ENCODE results near the gene NFKB1. TPM values are rescaled to one million over a fixed set of nuclear protein-coding genes. Genes with fewer than 3 reads are reported as not detected.

Gene NFKB1
- total RNA-seq, 1 experiment from 2014 or later = 70.9 TPM

DNA sequence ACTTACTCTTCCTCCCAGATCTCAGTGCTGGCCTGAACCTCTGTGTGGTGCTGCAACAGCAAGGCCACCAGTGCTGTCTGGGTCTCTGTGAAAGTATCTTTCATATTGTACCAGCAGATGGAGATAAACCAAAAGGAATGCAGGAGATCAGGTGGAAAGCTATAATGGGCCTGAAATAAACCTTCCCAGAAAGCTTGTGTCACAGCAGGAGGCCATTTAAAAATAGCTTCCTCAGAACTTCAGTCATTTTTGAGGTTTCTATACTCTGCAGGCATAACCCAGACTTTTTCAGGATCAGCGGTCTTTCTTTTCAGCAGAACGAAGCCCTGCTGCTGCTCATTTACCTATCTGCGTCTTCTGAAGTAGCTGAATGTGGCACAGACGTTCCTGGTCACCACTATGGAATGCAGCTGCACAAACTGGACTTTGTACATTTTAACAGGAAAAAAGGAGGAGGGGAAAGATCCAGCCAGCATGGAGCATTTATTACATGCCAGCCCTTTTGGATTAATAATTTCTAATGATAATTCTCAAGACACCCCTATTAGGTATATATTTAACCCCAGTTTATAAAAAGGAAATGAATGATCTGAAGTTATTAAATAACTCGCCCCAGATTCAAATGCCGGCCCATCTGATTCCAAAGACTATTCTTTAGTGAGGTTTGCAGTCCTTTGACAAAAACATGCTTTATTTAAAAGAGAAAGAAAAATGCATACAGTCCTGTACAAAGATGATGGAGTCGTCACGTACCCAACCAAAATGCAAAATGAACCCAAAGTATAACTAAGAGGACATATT is 119.7 kb downstream of the NFKB1 start:
- Mint-ChIP-seq H3K27me3 (ENCODE audit: insufficient read depth, unreplicated experiment) (no peaks in the 10 kb centered on the region), H3K36me3 (ENCODE audit: insufficient read depth, unreplicated experiment) (peaks cover 23% of the 10 kb centered on the region), H3K27ac (ENCODE audit: low read depth, unreplicated experiment) (no peak overlapping the region), H3K9me3 (ENCODE audit: unreplicated experiment) (no peaks in the 10 kb centered on the region), H3K4me3 (ENCODE audit: unreplicated experiment) (peak overlapping the region; percentile 44), H3K4me1 (ENCODE audit: insufficient read depth, unreplicated experiment) (peaks cover 8% of the 10 kb centered on the region)
- CTCF ChIA-PET = interaction anchor here (0.6 to 5.1 kb wide), 83 partner anchors 9 to 1748 kb away, joined by 3 to 101 read pairs (median 4); partner anchors contain the start of genes BDH2, CISD2, MANBA and SLC9B2
- no TSS peak for BruUV-seq (replicated peaks)
- POLR2A ChIA-PET = interaction anchor here (0.6 to 3.1 kb wide), 26 partner anchors 9 to 478 kb away, joined by 3 to 29 read pairs (median 4); partner anchors contain the start of genes CISD2, MANBA, SLC9B1 and SLC9B2
- DNase-seq (ENCODE audit: unreplicated experiment) = peak; percentile 77
- TF ChIP-seq, protein P1, sequence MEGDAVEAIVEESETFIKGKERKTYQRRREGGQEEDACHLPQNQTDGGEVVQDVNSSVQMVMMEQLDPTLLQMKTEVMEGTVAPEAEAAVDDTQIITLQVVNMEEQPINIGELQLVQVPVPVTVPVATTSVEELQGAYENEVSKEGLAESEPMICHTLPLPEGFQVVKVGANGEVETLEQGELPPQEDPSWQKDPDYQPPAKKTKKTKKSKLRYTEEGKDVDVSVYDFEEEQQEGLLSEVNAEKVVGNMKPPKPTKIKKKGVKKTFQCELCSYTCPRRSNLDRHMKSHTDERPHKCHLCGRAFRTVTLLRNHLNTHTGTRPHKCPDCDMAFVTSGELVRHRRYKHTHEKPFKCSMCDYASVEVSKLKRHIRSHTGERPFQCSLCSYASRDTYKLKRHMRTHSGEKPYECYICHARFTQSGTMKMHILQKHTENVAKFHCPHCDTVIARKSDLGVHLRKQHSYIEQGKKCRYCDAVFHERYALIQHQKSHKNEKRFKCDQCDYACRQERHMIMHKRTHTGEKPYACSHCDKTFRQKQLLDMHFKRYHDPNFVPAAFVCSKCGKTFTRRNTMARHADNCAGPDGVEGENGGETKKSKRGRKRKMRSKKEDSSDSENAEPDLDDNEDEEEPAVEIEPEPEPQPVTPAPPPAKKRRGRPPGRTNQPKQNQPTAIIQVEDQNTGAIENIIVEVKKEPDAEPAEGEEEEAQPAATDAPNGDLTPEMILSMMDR (IDR thresholded peaks at IDR 0.05; ENCODE audit: unreplicated experiment) = peak; percentile 59
- intact Hi-C loops (cut with micrococcal nuclease) = loop anchor here (1.0 to 10.0 kb wide), 11 partner anchors 94 to 1311 kb away; partner anchors contain the start of genes BDH2, CISD2, MANBA and SLC39A8

DNA sequence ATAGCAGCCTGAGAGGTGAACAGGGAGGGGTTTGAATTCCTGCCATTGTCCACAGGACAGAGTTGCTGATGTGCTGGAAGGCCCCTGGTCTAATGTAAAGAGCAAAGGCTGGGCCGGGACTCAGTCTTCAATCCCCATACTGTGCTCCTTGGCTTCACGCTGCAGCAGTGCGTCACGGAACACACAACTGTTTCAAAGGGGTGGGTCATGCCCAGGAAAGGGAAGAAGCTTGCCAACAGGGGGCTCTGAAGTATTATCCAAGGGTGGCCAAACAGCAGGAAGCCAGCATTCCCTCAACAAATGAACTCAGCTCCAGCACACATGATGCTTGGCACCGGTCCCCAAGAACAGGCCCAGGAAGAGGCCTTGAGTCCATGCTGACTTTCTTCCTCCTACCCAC is 122.5 kb downstream of the NFKB1 start:
- intact Hi-C loops (cut with micrococcal nuclease) = loop anchor here (5.0 to 10.0 kb wide), 7 partner anchors 91 to 1309 kb away; partner anchors contain the start of genes CISD2, MANBA and SLC39A8
- peak; percentile 48 for DNase-seq (ENCODE audit: unreplicated experiment)
- CTCF ChIA-PET = interaction anchor here (0.6 to 1.7 kb wide), 7 partner anchors 13 to 469 kb away, joined by 3 to 5 read pairs (median 4); no protein-coding TSS in a partner anchor
- Mint-ChIP-seq H3K9me3 (ENCODE audit: unreplicated experiment) (no peaks in the 10 kb centered on the region), H3K27me3 (ENCODE audit: insufficient read depth, unreplicated experiment) (no peaks in the 10 kb centered on the region), H3K4me3 (ENCODE audit: unreplicated experiment) (no peak overlapping the region), H3K27ac (ENCODE audit: low read depth, unreplicated experiment) (no peak overlapping the region), H3K4me1 (ENCODE audit: insufficient read depth, unreplicated experiment) (peaks cover 22% of the 10 kb centered on the region), H3K36me3 (ENCODE audit: insufficient read depth, unreplicated experiment) (peaks cover 6% of the 10 kb centered on the region)
- no TSS peak for BruUV-seq (replicated peaks)
- TF ChIP-seq, protein P1 (IDR thresholded peaks at IDR 0.05; ENCODE audit: unreplicated experiment) = peak; percentile 12
- POLR2A ChIA-PET = interaction anchor here (0.6 kb wide), 1 partner anchor 475 kb away, joined by 3 read pairs; no protein-coding TSS in a partner anchor

DNA sequence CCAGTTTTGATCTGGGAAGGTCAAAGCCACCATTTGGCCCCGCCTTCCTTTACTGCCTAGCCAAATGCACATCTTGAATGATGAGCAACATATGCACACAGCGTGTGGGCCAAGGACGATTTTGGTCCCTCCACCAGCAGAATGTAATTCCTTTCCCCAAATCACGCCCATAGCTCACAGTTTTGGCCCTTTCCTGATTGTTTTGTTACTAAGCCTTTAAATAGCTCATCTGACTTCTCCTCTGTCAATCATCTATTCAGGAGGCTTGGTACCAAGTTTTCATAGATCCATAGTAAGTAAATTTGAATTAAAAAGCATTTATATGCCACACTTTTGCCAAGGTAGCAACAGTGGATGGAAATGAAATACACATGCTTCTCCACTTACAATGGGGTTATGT is 123.3 kb downstream of the NFKB1 start:
- Mint-ChIP-seq H3K4me1 (ENCODE audit: insufficient read depth, unreplicated experiment) (peaks cover 22% of the 10 kb centered on the region), H3K27ac (ENCODE audit: low read depth, unreplicated experiment) (no peak overlapping the region)

More for the DNA sequence above, 123.3 kb downstream of the NFKB1 start:
- no peak for DNase-seq (ENCODE audit: unreplicated experiment)
- no peak overlapping the region for H3K4me3 Mint-ChIP-seq (ENCODE audit: unreplicated experiment)
- TF ChIP-seq, protein P1 (IDR thresholded peaks at IDR 0.05; ENCODE audit: unreplicated experiment) = no peak
- ChIA-PET POLR2A (interaction anchor here (1.3 kb wide), 1 partner anchor 168 kb away, joined by 3 read pairs; no protein-coding TSS in a partner anchor), CTCF (interaction anchor here (0.6 to 1.7 kb wide), 8 partner anchors 12 to 468 kb away, joined by 3 to 5 read pairs (median 4); no protein-coding TSS in a partner anchor)
- intact Hi-C loops (cut with micrococcal nuclease) = loop anchor here (5.0 to 10.0 kb wide), 7 partner anchors 90 to 1308 kb away; partner anchors contain the start of genes CISD2, MANBA and SLC39A8
- H3K36me3 Mint-ChIP-seq (ENCODE audit: insufficient read depth, unreplicated experiment) = peaks cover 6% of the 10 kb centered on the region
- no TSS peak for BruUV-seq (replicated peaks)
- H3K9me3 Mint-ChIP-seq (ENCODE audit: unreplicated experiment) = no peaks in the 10 kb centered on the region
- no peaks in the 10 kb centered on the region for H3K27me3 Mint-ChIP-seq (ENCODE audit: insufficient read depth, unreplicated experiment)
